Measurements from ENCODE around the gene SLC35D3.
"Not testable (repeated sequence)": the region's sequence is repeated elsewhere in the genome, so short reads cannot be mapped to it uniquely, and the experiment has no call there.

Gene SLC35D3

GRCh38 chr6:136921936-136922684, at the start of gene SLC35D3:
TSS of gene SLC35D3 (plus strand) at chr6:136922301. CDS start at chr6:136922429, 128 bp downstream.
- no peak for DNase-seq

GRCh38 chr6:136873748-136874147, 48.4 kb upstream of the SLC35D3 start:
- no peak for DNase-seq

GRCh38 chr6:136876469-136876868, 45.6 kb upstream of the SLC35D3 start:
- DNase-seq: not testable (repeated sequence)

GRCh38 chr6:136880748-136881460, 41.2 kb upstream of the SLC35D3 start:
- DNase-seq: no peak

GRCh38 chr6:136886091-136886490, 36.0 kb upstream of the SLC35D3 start:
- DNase-seq: no peak

GRCh38 chr6:136887953-136888352, 34.1 kb upstream of the SLC35D3 start:
- DNase-seq: no peak

- no peak for DNase-seq
These were observed 32.6 kb upstream of the SLC35D3 start for GRCh38 chr6:136889271-136890193.

- DNase-seq: no peak
These were observed 31.8 kb upstream of the SLC35D3 start for GRCh38 chr6:136890194-136890839.

GRCh38 chr6:136890986-136891385, 31.1 kb upstream of the SLC35D3 start:
- peak; percentile 10 for DNase-seq

GRCh38 chr6:136893187-136893586, 28.9 kb upstream of the SLC35D3 start:
- no peak for DNase-seq

GRCh38 chr6:136895901-136896300, 26.2 kb upstream of the SLC35D3 start:
- no peak for DNase-seq

- no peak for DNase-seq
These were observed 25.0 kb upstream of the SLC35D3 start for GRCh38 chr6:136897071-136897470.

GRCh38 chr6:136901212-136901784, 20.8 kb upstream of the SLC35D3 start:
- DNase-seq: no peak

GRCh38 chr6:136904477-136904876, 17.6 kb upstream of the SLC35D3 start:
- DNase-seq: not testable (repeated sequence)

GRCh38 chr6:136914947-136915346, 7.2 kb upstream of the SLC35D3 start:
- no peak for DNase-seq

- DNase-seq: no peak
These were observed 3.4 kb upstream of the SLC35D3 start for GRCh38 chr6:136918706-136919105.

- DNase-seq: no peak
These were observed 1.9 kb upstream of the SLC35D3 start for GRCh38 chr6:136920216-136920615.

- no peak for DNase-seq
These were observed 1.3 kb upstream of the SLC35D3 start for GRCh38 chr6:136920671-136921380.

- DNase-seq: no peak
These were observed 643 bp upstream of the SLC35D3 start for GRCh38 chr6:136921381-136921935.

- DNase-seq: no peak
These were observed 545 bp downstream of the SLC35D3 start for GRCh38 chr6:136922685-136923006.

All from fibroblast of upper back skin (primary cell).